ENCODE results near the gene C10orf95. TPM values are rescaled to one million over a fixed set of nuclear protein-coding genes. Genes with fewer than 3 reads are reported as not detected.

The C10orf95 gene
- total and polyA plus RNA-seq, 7 donors = 0.36 to 2.4 (median 0.99) TPM; not detected in 3

DNA sequence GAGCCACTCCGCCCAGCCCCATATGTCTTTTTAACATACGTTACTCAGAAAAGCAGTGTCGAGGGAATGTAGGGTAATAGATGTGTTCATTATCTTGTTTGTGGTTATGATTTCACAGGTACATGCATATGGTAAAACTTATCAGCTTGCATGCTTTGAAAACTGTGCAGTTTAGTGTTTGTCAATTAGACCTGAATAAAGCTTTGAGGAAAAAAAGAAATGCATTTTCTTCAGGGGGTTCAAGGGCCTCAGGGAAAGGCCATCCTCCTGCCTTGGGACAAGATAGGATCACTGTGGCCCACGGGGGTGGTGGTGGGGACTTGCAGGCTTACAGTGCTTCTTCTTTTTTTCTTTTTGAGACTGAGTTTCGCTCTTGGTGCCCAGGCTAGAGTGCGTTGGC is 16.0 kb upstream of the C10orf95 start:
- TF ChIP-seq, protein P1, sequence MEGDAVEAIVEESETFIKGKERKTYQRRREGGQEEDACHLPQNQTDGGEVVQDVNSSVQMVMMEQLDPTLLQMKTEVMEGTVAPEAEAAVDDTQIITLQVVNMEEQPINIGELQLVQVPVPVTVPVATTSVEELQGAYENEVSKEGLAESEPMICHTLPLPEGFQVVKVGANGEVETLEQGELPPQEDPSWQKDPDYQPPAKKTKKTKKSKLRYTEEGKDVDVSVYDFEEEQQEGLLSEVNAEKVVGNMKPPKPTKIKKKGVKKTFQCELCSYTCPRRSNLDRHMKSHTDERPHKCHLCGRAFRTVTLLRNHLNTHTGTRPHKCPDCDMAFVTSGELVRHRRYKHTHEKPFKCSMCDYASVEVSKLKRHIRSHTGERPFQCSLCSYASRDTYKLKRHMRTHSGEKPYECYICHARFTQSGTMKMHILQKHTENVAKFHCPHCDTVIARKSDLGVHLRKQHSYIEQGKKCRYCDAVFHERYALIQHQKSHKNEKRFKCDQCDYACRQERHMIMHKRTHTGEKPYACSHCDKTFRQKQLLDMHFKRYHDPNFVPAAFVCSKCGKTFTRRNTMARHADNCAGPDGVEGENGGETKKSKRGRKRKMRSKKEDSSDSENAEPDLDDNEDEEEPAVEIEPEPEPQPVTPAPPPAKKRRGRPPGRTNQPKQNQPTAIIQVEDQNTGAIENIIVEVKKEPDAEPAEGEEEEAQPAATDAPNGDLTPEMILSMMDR (IDR thresholded peaks at IDR 0.05) = no peak
- TF ChIP-seq POLR2AphosphoS5 (IDR thresholded peaks at IDR 0.05) (no peak), EP300 (IDR thresholded peaks at IDR 0.05) (no peak), POLR2A (IDR thresholded peaks at IDR 0.05) (no peak)
- Histone ChIP-seq H3K27ac (no peak overlapping the region), H3K4me3 (no peak overlapping the region), H3K27me3 (no peaks in the 10 kb centered on the region), H3K4me1 (peaks cover 0 to 6% (median 0%) of the 10 kb centered on the region in 4 donors), H3K36me3 (peaks cover 0 to 5% (median 0%) of the 10 kb centered on the region in 4 donors), H3K9me3 (no peaks in the 10 kb centered on the region)
- intact Hi-C loops (cut with DNase I) = no loop called here
- WGBS, 2 donors = 84 to 85% methylated on average over 6 of the region's 6 CpGs
- no peak for DNase-seq

DNA sequence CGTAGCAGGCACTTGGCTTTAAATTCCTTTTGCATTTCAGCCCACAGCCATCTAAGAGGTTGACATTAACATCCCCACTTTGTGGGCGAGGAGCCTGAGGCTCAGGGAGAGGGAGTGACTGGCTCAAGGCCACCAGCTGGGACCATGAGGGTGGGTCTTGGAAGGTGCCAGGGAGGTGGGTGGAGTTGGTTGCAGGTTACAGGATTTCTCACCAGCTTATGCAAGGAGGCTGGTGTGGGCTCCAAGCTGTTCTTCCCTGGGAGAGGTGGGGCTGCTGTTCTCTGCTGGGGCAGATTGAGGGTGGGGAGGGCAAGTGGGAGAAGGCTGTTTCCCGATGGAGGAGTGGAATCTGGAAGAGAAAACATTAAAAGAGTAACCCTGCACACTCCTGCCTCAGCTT is 14.1 kb upstream of the C10orf95 start:
- Histone ChIP-seq H3K27ac (no peak overlapping the region), H3K36me3 (no peaks in the 10 kb centered on the region), H3K4me3 (no peak overlapping the region), H3K9me3 (no peaks in the 10 kb centered on the region), H3K27me3 (no peaks in the 10 kb centered on the region), H3K4me1 (peaks cover 0 to 22% (median 12%) of the 10 kb centered on the region in 4 donors)
- DNase-seq = no peak
- TF ChIP-seq, protein P1 (IDR thresholded peaks at IDR 0.05) = no peak
- TF ChIP-seq POLR2A (IDR thresholded peaks at IDR 0.05) (no peak), POLR2AphosphoS5 (IDR thresholded peaks at IDR 0.05) (no peak), EP300 (IDR thresholded peaks at IDR 0.05) (no peak)
- intact Hi-C loops (cut with DNase I) = no loop called here
- WGBS, 2 donors = 49 to 74% methylated on average over 3 of the region's 3 CpGs

GRCh38 chr10:102463983-102464382 is 12.6 kb upstream of the C10orf95 start:
- H3K4me1 ChIP-seq = peaks cover 0 to 22% (median 12%) of the 10 kb centered on the region in 4 donors
- H3K9me3 ChIP-seq = no peaks in the 10 kb centered on the region
- WGBS, 2 donors = 69 to 84% methylated on average over 10 of the region's 10 CpGs
- no peaks in the 10 kb centered on the region for H3K36me3 ChIP-seq
- no peaks in the 10 kb centered on the region for H3K27me3 ChIP-seq
- H3K4me3 ChIP-seq = no peak overlapping the region
- intact Hi-C loops (cut with DNase I) = no loop called here
- H3K27ac ChIP-seq = no peak overlapping the region
- DNase-seq = no peak
- TF ChIP-seq POLR2A (IDR thresholded peaks at IDR 0.05) = no peak
- no peak for TF ChIP-seq POLR2AphosphoS5 (IDR thresholded peaks at IDR 0.05)
- TF ChIP-seq, protein P1 (IDR thresholded peaks at IDR 0.05) = no peak
- no peak for TF ChIP-seq EP300 (IDR thresholded peaks at IDR 0.05)

DNA sequence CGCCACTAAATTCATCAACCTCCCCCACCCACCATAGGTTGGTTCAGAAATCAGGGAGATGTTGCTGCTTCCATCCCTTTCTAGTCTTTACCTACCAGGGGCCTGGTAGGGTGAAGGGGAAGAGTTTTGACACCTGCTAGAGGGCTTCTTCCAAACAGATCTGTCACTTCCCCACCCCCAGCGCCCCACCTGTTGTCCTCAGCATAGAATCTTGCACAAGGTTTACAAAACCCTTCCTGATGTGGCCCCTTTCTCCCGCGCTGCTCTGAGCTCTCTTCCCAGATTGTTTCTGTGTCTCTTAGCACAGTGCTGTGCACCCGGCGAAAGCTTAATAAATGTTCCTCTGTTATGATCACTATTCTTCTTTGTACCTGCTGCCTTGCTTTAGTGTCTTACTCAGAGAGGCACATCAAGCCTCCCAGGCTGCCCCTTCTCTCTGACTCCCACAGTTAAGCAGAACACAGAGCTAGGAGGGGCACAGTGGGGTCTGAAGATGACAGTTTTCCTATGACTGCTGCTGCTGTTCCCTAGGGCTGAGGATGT is 11.2 kb upstream of the C10orf95 start:
- TF ChIP-seq, protein P1 (IDR thresholded peaks at IDR 0.05) = no peak
- TF ChIP-seq POLR2AphosphoS5 (IDR thresholded peaks at IDR 0.05) = no peak
- no peak for TF ChIP-seq POLR2A (IDR thresholded peaks at IDR 0.05)
- no peak for TF ChIP-seq EP300 (IDR thresholded peaks at IDR 0.05)
- Histone ChIP-seq H3K36me3 (no peaks in the 10 kb centered on the region), H3K27me3 (no peaks in the 10 kb centered on the region), H3K27ac (no peak overlapping the region), H3K9me3 (no peaks in the 10 kb centered on the region), H3K4me3 (no peak overlapping the region), H3K4me1 (peaks cover 0 to 22% (median 12%) of the 10 kb centered on the region in 4 donors)
- no peak for DNase-seq
- WGBS, 2 donors = 66 to 71% methylated on average over 6 of the region's 6 CpGs
- intact Hi-C loops (cut with DNase I) = no loop called here

Data from sigmoid colon (tissue), 7 donors.